ENCODE measurements around the gene KCNB1.

KCNB1 gene

GRCh38 chr20:49393803-49394202 lies 88.7 kb downstream of the KCNB1 start:
- no peaks in the 10 kb centered on the region for H3F3A ChIP-seq (ENCODE audit: low read depth)
- no peak overlapping the region for H3K9ac ChIP-seq (ENCODE audit: low read depth, low read length, poor library complexity, severe bottlenecking)
- no peaks in the 10 kb centered on the region for H3K79me2 ChIP-seq (ENCODE audit: insufficient read depth, low read length)
- H3K4me3 ChIP-seq (ENCODE audit: low read length, poor library complexity, severe bottlenecking), result no peak overlapping the region
- no peaks in the 10 kb centered on the region for H3K9me3 ChIP-seq (ENCODE audit: insufficient read depth, low read depth, low read length)
- no peaks in the 10 kb centered on the region for H3K9me2 ChIP-seq (replicated peaks; ENCODE audit: low read depth, low read length)
- H3K36me3 ChIP-seq (ENCODE audit: insufficient read depth, low read length), result no peaks in the 10 kb centered on the region
- no peak overlapping the region for H3K4me2 ChIP-seq (ENCODE audit: low read depth, low read length, poor library complexity, severe bottlenecking)
- no peaks in the 10 kb centered on the region for H3K27me3 ChIP-seq (ENCODE audit: insufficient read depth, low read length, poor library complexity, severe bottlenecking)
- TF ChIP-seq CTCF (conservative IDR thresholded peaks at IDR 0.05; ENCODE audit: low read length) (no peak), EZH2phosphoT487 (IDR thresholded peaks at IDR 0.05; ENCODE audit: borderline replicate concordance) (no peak)
- H3K4me1 ChIP-seq (ENCODE audit: insufficient read depth, low read length, poor library complexity, severe bottlenecking), result no peaks in the 10 kb centered on the region
- no peak overlapping the region for H2AFZ ChIP-seq (ENCODE audit: low read length)
- no peaks in the 10 kb centered on the region for H4K20me1 ChIP-seq (ENCODE audit: insufficient read depth, low read length, poor library complexity, severe bottlenecking)

GRCh38 chr20:49392745-49393144 lies 89.7 kb downstream of the KCNB1 start:
- Histone ChIP-seq H3K79me2 (ENCODE audit: insufficient read depth, low read length) (no peaks in the 10 kb centered on the region), H3F3A (ENCODE audit: low read depth) (no peaks in the 10 kb centered on the region), H3K36me3 (ENCODE audit: insufficient read depth, low read length) (no peaks in the 10 kb centered on the region), H4K20me1 (ENCODE audit: insufficient read depth, low read length, poor library complexity, severe bottlenecking) (no peaks in the 10 kb centered on the region), H3K9ac (ENCODE audit: low read depth, low read length, poor library complexity, severe bottlenecking) (no peak overlapping the region), H3K4me3 (ENCODE audit: low read length, poor library complexity, severe bottlenecking) (no peak overlapping the region), H3K9me3 (ENCODE audit: insufficient read depth, low read depth, low read length) (no peaks in the 10 kb centered on the region), H3K27me3 (ENCODE audit: insufficient read depth, low read length, poor library complexity, severe bottlenecking) (no peaks in the 10 kb centered on the region), H3K4me1 (ENCODE audit: insufficient read depth, low read length, poor library complexity, severe bottlenecking) (no peaks in the 10 kb centered on the region), H2AFZ (ENCODE audit: low read length) (no peak overlapping the region), H3K9me2 (replicated peaks; ENCODE audit: low read depth, low read length) (no peaks in the 10 kb centered on the region), H3K4me2 (ENCODE audit: low read depth, low read length, poor library complexity, severe bottlenecking) (no peak overlapping the region)
- TF ChIP-seq EZH2phosphoT487 (IDR thresholded peaks at IDR 0.05; ENCODE audit: borderline replicate concordance), result no peak
- no peak for TF ChIP-seq CTCF (conservative IDR thresholded peaks at IDR 0.05; ENCODE audit: low read length)

GRCh38 chr20:49391404-49392245 lies 90.8 kb downstream of the KCNB1 start:
- no peak overlapping the region for H3K4me2 ChIP-seq (ENCODE audit: low read depth, low read length, poor library complexity, severe bottlenecking)
- no peaks in the 10 kb centered on the region for H3K9me3 ChIP-seq (ENCODE audit: insufficient read depth, low read depth, low read length)
- no peaks in the 10 kb centered on the region for H4K20me1 ChIP-seq (ENCODE audit: insufficient read depth, low read length, poor library complexity, severe bottlenecking)
- H3K79me2 ChIP-seq (ENCODE audit: insufficient read depth, low read length), result no peaks in the 10 kb centered on the region
- H2AFZ ChIP-seq (ENCODE audit: low read length), result no peak overlapping the region
- TF ChIP-seq CTCF (conservative IDR thresholded peaks at IDR 0.05; ENCODE audit: low read length) (no peak), EZH2phosphoT487 (IDR thresholded peaks at IDR 0.05; ENCODE audit: borderline replicate concordance) (no peak)
- no peaks in the 10 kb centered on the region for H3K36me3 ChIP-seq (ENCODE audit: insufficient read depth, low read length)
- no peak overlapping the region for H3K9ac ChIP-seq (ENCODE audit: low read depth, low read length, poor library complexity, severe bottlenecking)
- H3F3A ChIP-seq (ENCODE audit: low read depth), result no peaks in the 10 kb centered on the region
- H3K27me3 ChIP-seq (ENCODE audit: insufficient read depth, low read length, poor library complexity, severe bottlenecking), result no peaks in the 10 kb centered on the region
- H3K4me1 ChIP-seq (ENCODE audit: insufficient read depth, low read length, poor library complexity, severe bottlenecking), result no peaks in the 10 kb centered on the region
- no peaks in the 10 kb centered on the region for H3K9me2 ChIP-seq (replicated peaks; ENCODE audit: low read depth, low read length)
- H3K4me3 ChIP-seq (ENCODE audit: low read length, poor library complexity, severe bottlenecking), result no peak overlapping the region

All from Loucy (cell line).